OCI-M2 (cell line): ENCODE results near the gene TMEM181.
"Not testable (repeated sequence)": the region's sequence is repeated elsewhere in the genome, so short reads cannot be mapped to it uniquely, and the experiment has no call there.

Source experiments
- DNase-seq: peaks from one replicate; lab custom pipeline; 2025; ENCODE audit not compliant: unreplicated experiment; lab: John Stamatoyannopoulos, UW

Gene TMEM181

DNA sequence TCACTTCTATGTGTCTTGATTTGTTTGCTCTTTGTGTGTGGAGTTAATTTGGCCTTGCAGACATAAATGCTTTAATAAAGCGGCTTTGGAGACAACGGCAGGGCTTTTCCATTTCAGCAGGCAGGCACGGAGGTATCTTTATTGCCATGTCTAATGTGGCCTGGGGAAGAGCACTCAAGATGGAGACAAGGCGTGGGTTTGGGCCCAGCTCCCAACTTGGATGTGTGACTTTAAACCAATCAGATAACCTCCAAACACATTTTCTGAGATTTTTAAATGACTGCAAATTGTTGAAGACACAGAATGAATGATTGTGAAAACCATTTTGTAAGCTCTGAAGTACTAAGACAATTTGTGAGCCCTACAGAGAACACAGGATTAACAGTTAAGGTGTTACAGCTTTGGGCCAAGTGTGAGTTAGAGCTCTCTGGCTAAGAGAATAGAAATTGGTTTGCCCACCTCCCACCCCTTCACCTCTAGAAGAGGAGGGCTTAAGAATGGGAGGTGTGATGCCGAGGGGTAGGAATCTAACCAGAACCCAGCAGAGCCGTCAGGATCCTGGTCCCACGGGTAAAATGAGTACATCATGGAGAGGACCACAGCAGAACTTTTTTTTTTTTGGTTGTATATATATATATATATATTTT is 75.7 kb downstream of the TMEM181 start:
- no peak for DNase-seq

DNA sequence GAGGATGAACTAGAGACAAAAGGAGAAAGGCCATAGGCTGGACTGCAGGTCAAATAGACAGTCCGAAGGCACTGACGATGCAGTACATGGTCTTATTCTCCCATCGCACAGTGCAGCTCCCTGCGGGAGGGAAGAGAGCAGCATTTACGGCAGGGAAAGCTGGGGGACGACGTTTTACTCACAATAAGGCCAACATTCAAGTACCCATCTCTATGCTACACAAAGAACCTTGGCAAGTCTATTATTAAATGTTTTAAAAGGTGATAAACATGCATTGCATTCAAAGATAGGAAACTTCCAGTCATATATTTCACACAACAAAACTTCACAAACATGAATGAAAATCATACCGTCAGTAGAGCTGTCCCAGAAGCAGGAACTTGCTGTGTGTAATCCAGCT is 76.9 kb downstream of the TMEM181 start:
- DNase-seq = no peak

GRCh38 chr6:158638324-158638854 is 78.5 kb downstream of the TMEM181 start:
- no peak for DNase-seq

DNA sequence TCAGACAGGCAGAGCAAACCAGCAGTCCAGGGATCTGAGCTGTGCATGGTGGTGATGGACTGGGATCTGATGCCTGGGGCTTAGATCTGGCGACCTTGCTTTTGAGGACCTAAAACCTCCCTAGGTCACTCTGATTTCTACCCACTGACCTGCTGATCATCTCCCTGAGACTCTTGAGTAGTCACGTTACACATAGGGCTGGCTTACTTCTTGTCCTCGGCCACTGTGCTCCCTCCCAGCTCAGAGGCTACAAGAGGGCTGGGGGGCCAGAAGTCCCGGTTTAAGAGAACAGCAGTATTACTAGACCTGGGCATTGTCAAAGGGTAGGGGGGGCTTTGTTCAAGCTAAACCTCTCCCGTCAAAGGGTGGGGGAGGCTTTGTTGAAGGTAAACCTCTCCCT is 79.2 kb downstream of the TMEM181 start:
- no peak for DNase-seq

DNA sequence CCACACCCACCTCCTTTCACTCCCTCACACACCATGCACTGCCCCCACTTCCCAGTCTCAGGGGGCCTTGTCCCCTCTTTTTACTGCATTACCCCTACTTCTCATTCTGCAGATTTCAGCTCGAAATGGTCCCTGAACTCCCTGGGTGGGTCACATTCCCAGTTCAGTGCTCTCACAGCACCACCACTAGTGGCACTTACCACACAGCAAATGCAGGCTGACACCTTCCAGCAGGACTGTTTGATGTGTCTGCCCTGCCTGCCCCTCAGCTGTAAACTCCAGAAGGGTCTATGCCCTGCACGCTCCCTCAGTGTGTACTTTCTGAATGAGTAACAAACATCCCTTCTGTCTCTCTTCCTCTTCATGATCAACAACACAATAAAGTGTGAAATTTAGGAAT is 80.6 kb downstream of the TMEM181 start:
- DNase-seq = no peak

DNA sequence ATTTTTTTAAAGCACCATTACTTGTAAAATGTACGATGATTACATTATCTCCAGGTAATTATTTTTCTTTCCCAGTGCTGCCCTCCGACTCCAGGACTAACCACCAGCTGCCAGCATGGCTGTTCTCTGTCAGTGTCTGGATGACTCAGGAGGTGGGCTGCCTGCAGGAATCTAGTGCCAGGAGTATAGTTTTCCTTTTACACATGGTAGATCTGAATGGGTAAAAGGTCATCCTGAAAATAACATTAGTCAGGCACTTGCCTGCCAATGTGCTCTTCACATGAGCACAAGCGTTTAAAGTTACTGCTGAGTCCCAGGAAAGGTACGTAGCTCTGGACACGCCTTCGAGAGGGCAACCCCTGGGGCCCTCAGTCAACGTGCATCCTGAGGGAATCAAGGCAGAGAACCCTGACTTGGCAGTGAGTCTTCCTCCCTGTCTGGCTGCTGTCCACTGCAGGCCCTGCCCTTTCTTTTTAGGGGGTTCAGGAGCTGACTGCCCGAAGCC is 82.3 kb downstream of the TMEM181 start:
- no peak for DNase-seq

DNA sequence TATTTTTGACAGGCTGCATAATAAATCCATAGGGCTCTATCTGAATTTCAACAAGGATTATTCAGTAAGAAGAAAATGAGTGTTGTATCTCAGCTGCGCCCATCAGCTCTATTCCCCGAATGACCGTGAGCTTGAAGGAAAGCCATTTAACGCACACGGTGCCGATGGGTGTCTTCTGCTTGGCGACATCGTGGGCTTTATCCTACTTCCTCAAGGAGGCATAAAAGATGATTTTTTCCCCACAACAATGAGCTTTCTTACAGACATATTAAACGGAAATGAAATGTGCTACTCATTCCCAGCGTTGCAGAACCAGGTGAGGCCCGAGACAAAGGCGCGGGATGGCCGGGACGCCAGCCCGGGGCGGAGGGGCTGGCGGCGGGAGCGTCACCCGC is 83.9 kb downstream of the TMEM181 start:
- DNase-seq = no peak

DNA sequence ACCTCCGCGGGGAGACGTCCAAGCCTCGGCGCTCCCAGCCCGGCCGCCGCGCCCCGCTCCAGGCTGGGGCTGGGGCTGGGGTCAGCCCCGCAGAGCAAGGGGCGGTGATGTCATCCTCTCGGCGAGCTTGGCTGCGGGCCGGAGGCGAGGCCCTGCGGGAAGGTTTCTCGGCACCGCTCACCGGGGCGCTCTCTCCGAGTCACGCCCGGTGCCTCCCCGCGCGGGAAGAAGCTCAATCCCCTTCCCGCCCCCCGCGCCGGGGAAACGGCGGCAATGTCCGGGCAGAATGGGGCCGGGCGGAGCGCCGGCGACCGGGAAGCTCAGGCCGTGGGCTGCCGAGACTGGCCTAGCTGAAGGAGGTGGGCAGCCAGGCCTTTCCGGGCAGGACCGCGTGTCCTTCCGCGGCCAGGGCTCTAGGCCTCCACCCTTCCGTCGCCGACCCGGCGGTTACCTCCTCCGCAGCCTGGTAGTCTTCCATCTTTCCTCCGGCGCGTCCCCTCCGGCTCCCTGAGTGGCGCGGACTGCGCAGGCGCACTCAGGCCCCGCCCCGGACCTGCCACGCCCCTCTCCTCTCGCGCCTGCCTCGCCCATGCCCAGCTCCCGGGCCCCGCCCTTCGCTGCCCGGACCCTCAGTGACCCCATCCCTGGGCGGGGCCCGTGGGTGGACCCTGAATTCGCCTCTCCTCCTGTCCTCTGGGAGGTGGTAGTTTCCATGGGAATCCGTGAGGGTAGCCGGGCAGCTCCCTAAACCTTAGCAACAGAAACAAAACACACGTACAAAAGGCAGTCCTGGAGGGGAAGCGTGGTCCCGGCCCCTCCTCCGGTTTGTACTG is 84.6 kb downstream of the TMEM181 start, which contains the start of gene DYNLT1:
DYNLT1 (minus strand) TSS at position 513 of the 833 bp plus-strand sequence; CDS start at position 478, 35 bp downstream.
- peak; percentile 81 for DNase-seq

- DNase-seq = no peak
Observed at GRCh38 chr6:158645064-158646022, 85.5 kb downstream of the TMEM181 start.

DNA sequence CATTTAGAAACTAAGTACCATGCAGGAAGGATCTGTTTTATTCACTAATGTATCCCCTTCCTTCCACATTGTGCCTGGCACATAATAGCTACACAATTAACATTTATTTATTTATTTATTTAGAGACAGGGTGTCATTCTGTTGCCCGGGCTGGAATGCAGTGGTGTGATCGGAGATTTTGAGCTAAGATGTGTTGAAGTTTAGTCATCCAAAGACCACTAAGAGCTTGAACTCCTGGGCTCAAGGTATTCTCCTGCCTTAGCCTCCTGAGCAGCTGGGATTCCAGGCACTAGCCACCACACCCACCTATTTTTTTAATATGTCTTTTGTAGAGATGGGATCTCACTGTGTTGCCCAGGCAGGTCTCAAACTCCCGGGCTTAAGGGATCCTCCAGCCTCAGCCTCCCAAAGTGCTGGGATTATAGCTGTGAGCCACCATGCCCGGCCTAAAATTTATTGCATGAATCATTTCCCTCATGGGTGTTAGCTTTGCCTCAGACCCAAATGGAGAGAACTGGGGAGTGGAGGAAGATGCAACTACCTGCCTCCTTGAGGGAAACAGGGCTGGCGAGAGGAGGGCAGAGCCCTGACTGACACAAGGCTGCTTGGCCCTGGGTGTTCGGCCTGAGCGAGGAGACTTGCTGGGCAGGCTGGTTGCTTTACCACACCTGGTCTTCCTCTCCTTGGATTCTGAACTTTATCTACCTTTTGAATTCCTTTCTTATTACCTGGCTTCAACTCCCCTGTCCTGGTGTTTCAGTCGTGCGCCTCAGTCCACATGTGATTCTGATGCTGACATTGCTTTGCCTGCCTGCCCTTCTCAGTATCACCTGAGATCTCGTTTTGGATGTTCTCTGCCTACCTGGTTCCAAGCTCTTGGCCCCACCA is 86.4 kb downstream of the TMEM181 start:
- DNase-seq = no peak

GRCh38 chr6:158647501-158647900 is 87.6 kb downstream of the TMEM181 start:
- DNase-seq = no peak

DNA sequence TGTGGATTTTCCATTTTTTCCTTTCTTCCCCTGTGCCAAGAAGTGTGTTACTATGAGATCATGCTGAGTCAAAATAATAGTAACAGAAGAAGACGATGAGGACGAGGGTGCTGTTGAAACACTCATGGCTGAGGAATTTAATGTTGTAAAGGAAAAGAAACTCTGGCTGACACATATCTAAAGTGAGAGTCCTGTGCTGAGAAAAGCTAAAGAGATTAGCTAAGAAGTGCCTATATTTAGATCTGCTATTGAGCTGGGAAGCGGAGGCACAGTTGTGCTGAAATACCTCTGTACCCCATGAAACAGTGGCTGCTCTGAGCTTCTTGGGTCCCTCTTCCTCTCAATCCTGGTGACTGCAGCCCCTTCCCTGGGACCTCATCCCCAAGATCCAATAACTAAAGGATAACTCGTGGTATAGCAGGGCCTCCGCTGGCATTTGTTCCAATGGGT is 88.8 kb downstream of the TMEM181 start:
- no peak for DNase-seq

DNA sequence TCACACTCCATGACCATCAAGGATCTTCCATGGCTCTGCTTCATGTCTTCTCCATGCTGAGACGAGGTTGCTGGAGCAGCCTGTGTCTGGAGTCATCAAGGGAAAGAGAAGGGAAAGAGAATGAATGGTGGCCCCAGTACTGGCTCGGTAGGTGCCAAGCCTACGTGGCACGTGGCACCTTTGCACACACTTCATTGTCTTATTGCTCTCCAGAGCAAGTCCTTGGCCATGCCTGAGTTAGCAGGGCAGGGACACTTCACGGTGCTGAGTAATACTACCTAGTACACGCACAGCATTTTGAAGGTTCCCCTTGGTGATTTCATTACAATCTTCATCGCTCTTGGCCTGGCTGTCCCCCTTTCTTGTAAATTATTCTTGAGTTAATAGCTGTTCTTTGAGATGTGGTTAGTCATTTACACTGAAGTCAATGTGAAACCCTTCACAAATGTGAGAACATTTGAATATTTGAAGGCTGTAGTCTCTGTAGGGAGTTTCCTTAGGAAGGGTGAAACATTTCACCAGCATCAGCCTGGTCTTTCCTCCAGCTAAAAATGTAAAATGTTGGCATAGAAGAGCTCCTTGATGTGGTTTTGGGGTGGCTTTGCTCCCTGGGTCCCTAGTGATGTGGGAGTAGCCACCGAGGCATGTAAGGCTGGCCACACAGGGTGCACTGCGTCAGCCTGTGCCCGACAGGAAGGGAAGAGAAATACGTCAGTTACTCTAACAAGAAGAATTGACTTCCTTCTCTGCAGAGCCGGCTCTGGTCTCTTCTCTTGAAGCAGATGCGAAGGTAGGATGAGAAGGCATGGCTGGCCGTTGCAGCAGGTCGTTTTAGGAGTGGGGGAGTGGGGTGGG is 89.6 kb downstream of the TMEM181 start, which contains the start of gene SYTL3:
SYTL3 (plus strand) TSS at position 766 of the 855 bp plus-strand sequence. CDS start 13,215 bp downstream, outside the sequence.
- no peak for DNase-seq

- DNase-seq = not testable (repeated sequence)
Observed at GRCh38 chr6:158651981-158652737, 92.3 kb downstream of the TMEM181 start.

DNA sequence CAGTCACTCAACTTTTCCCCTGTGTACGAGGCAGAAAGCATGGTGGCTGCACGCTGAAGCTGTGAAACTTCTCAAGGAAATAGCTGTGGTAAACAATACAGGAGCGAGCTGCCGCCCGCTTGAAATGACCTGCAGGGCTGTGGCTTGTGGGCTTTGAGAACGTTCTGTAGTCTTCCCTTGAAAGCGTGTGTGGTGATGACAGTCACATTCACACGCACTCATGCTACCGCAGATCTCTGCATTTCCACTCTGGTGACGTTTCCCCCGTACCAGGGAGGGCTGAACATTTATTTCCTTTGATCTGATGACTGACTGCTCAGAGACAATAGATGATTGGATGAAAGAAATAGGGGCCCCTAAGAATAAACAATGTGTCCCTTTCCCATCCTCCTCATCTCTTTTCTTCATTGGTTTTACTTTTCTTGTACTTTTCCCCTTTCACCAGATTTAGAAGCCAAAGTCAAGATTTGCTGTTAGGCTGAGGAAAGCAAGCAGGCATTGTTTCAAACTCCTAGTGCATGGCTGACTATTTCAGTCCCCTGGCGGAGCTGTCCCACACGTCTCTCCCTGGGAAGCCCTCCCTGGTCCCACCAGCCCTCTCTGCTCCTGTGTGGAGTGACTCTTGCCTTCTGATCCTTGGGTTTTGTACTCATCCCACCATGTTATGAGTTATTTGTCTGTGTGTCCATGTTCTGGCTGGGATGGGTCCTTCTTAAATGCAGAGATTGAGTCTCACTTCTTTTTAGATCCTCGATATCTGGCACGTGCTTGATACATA is 93.9 kb downstream of the TMEM181 start:
- no peak for DNase-seq

GRCh38 chr6:158654498-158654897 is 94.6 kb downstream of the TMEM181 start:
- no peak for DNase-seq

- no peak for DNase-seq
Observed at GRCh38 chr6:158654960-158655489, 95.1 kb downstream of the TMEM181 start.
